NCI-H2227 treated with DMSO at 0.1 percent for 48 hours (cell line): ENCODE measurements around the gene LRRC3.

ENCODE experiments used
- DNase-seq: peaks from one replicate; lab custom pipeline; 2025; lab: John Stamatoyannopoulos, UW

Gene LRRC3

DNA sequence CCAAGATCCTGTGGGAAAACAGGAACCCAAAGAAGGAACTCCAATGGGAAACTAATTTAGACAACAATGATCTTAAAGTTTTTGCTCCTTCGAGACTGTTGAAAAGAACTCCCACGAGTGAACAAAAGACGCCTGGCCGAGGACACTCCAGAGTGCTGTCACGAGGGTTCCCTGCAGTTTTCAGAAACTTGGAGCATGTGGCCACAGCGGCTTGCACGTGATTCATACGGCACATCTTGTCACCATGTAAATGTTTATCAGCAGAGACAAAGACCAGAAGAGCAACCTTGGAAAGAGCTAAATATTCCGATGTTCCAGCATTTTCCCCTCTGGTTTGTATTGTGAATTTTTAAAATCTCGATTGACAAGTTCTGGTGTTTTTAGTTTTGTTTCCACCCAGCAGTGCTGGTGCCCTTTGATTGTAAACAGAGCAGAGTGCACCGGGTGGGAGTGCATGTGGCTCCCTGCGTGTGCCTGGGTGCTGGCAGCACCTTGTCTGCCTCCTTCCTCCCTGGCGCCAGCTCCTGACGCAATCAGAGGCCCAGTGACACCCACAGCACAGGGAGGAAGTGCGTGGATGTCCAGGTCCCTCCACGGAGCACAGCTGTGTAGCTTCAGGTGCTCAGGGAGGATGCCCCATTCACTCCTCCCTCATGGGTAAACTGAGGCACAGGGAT lies 23.0 kb downstream of the LRRC3 start:
- DNase-seq = no peak

DNA sequence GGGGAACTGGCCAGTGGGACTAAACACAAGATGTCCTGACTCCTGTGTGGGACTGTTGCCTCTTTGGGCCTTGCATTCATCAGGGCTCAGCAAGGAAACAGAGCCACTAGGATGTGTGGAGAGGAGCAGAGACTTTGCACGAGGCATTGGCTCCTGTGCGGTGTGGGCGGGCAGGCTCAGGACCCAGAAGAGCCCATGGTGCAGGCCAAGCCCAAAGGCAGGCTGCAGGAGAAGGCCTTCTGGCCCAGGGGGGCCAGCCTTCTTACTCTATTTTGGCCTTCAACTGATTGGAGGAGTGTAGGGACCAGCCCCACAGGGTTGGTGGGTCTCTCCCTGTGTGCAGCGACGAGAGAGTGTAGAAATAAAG lies 23.5 kb downstream of the LRRC3 start:
- DNase-seq = no peak

DNA sequence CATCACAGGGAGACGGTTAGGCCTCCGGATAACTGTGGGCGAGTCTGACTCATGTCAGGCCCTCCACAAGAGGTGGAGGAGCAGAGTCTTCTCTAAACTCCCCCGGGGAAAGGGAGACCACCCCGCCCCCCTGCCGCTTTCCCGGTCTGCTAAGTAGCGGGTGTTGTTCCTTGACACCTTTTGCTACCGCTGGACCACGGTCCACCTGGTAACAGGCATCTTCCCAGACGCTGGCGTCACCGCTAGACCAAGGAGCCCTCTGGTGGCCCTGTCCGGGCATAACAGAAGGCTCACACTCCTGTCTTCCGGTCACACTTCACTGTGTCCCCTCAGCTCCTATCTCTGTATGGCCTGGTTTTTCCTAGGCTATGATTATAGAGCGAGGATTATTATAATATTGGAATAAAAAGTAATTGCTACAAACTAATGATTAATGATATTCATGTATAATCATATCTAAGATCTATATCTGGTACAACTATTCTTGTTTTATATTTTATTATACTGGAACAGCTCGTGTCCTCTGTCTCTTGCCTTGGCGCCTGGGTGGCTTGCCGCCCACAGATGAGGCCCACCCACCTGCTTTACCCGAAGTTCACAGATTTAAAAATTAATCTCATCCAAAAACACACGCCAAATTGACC lies 24.4 kb downstream of the LRRC3 start:
- DNase-seq = peak; percentile 6

DNA sequence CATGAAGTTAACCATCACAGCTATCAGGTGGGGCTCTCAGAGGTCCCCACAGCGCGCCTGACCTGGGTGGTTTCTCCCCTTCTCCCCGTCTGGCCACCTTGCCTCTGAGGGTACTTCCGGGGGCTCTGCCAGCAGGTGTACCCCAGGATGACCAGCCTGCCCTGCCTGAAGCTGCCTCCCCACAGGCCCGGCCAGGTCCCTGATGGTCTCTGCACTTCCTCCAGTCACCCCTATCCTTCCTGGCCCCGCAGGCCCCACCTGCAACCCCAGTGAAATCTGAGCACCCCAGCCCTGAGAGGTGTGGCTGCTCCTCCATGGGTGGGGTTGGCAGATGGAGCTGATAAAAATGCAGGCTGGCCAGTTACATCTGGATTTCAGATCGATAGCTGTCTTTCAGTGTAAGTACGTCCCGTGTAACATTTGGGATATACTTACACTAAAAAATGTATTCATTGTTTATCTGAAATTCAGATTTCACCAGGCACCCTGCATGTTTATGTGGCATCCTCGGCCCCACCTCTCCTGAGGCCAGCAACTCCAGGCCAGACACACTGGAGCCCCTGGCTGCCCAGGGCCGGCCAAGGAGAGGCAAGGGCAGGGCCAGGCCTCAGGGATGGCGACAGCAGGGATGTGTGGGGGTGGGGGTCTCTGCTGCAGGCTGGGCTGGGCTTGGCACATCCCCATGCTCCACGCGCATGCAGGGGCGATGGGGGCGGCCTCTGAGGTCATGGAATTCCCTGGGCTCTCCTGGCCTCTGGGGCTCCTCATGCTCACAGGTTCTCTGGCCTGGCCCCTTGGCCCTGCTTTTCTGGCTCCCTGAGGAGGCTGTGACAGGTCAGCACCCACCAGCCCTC lies 25.1 kb downstream of the LRRC3 start:
- DNase-seq = no peak

DNA sequence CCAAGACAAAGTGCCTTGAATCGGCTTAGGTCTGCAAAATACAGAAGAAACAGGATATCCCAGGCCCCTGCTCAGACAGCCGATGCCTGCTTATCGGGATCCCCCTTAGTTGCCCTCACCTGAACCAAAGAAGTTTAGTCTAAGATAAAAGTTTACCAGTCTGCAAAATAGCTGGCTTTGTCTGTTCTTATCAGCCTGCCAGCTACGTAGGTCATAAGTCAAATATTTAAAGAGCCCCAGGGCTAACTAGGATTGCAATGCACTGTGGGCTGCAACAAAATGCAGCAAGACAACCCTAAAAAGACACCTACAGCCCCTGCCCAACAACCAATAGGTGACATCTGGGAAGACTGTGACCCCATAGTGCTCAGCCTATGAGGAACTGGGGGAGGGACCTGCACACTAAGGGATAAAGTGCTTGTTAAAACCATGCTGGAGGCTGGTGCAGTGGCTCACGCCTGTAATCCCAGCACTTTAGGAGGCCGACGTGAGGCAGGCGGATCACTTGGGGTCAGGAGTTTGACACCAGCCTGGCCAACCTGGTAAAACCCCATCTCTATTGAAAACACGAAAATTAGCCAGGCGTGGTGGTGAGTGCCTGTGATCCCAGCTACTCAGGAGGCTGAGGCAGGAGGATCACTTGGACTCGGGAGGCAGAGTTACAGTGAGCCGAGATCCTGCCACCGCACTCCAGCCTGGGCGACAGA lies 27.4 kb downstream of the LRRC3 start:
- DNase-seq = no peak

DNA sequence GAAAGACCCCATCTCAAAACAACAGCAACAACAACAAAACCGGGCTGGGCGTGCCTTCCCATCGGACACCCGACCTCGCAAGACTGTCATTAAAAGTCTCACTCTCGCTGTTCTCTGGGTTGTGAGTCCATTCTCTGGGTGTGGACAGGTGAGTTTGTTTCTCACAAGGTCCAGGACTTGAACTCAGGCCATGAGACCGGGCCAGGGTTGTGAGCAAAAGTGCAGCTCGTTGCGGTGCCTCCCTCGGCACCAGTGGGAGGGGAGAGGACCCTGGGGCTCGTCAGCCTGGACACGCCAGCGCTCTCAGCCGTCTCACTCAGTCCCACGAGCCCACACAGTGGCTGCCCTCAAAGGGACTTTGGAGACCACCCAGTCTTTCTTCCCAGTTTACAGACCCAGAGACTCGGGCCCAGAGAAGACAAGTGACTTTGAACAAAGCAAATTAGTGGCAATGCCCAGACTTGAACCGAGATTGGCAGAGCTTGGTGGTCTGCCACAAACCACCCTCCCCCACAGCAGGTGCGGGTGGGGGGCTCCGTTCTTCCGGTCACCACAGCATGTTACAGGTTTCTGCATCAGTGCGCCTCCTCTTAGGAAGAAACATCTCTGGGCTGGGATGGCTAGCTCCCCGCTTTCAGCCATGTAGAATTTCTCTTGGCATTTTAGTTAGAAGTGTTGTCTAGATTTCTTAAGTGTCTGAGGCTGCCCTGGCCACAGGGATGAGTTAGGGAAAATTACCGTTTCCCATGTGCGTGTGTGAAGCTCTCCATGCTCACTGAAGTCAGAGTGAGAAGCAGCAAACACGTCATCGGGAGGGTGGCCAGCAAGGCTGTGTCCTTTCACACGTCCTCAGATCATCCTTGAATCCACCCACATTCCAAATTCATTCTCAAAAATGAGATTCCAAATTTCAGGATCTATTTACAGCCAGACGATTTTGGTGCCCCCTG lies 28.3 kb downstream of the LRRC3 start:
- DNase-seq = no peak

DNA sequence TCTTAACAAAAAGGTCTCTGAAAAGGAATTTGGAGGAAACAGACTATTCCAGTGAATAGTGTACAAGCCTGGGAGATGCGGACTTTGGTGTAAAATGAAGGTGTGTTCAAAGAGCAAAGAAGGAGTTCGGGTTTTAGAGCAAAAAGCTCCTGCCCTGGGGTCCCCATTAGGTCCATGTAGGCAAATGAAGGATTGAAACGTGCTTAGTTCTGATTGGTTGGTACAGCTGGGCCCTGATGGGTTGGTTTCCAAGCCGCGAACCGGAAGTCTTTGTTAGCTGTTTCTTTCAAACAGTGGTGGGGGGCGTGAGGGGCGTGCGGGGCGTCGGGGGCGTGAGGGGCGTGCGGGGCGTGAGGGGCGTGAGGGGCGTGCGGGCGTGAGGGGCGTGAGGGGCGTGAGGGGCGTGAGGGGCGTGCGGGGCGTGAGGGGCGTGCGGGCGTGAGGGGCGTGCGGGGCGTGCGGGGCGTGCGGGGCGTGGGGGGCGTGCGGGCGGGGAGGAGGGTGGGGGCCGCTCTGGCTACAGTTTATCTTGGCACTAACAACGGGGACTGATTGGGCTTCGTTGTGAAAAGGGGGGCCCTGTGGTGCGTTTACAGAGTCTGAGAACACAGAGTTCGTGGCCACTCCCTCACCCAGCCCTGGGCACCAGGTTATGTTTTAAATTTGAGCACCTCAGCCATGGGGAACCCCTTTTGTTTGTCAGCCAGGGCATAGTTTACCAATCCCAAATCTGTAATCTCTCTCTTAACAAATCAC lies 29.4 kb downstream of the LRRC3 start:
- DNase-seq = peak; percentile 13

DNA sequence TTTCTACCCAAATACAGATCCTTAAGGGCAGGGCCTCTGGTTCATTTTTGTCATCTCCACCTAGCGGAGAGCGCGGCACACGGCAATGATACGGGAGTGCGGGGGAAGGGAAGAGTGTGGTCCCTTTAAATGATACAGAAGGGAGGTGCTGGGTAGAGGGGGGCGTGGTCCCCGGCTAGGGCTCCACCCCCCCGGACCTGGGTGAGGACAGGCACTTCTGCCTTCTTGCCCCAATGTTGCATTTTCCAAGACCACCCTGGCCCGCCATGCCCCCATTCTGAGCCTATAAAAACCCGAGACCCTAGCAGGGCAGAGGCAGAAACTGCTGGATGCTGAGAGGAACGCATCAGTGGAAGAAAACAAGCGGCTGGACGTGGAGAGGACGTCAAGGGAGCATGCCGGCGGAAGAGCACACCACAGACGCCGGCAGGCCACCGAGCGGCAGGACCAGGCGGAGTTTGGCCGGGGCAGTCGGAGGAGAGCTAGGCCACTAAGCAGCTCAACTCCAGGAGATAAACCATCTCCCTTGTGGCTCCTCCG lies 30.0 kb downstream of the LRRC3 start:
- DNase-seq = peak; percentile 70

DNA sequence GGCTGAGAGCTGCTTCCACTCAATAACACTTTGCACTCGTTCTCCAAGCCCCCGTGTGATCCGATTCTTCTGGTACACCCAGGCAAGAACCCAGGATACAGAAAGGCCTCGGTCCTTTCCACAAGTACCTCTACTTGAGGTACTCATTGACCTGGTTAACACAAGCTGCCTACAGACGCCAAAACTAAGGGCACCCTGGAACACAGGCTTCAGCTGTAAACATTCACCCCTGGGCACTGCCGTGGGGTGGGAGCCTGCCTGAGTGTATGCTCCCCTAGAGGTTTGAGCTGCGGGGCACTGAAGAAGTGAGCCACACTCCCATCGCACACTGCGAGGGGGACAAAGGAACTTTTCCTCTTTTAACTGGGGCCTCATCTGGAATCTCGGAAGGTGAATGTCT lies 30.5 kb downstream of the LRRC3 start:
- no peak for DNase-seq

DNA sequence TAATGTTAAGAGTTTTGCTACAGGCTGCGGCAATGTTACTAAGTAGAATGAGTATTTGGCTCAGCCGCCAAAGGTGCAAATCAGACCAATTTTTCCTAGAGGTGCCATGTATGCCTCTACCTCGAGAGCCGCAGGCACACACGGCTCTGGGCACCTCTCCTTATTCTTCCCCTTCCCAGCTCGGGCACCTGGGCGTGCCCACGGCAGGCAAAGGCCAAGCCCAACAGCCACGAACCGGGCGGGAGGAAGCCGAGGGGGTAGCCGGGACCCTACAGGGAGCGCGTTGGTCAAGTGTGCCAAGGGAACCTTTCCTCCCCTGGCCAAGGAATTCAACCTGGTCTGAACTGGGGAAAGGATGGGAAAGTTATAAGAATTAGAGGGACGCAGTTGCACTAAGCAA lies 31.0 kb downstream of the LRRC3 start:
- no peak for DNase-seq

DNA sequence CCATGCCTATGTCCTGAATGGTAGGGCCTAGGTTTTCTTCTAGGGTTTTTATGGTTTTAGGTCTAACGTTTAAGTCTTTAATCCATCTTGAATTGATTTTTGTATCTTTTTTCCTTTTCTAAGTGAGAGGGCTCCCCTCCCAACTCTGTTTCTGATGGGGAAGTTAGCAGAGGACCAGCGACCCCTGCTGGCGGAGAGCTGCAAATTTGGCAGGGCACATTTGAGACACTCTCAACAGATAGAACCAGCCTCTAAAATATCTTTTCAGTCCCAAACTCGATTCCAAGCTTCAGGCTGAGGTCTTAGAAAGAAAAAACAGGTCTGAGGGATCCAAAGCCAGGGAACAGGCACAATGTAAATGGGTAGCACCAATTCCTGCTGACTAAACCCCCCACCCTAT lies 32.5 kb downstream of the LRRC3 start:
- no peak for DNase-seq

DNA sequence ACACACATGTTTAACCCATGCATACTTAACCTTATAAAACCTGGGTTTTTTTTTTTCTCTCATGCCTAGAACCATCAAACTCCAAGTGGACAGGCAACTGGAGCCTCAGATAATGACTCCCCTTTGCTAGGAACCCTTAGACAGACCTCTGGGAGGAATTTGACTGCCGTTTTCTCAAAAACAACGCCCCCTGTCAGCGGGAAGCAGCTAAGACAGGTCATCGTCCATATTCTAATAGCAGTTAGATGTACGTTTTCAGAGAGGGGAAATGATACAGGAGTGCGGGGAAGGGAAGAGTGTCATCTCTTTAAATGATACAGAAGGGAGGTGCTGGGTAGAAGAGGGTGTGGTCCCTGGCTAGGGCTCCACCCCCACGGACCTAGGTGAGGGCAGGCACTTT lies 34.7 kb downstream of the LRRC3 start:
- DNase-seq = no peak

DNA sequence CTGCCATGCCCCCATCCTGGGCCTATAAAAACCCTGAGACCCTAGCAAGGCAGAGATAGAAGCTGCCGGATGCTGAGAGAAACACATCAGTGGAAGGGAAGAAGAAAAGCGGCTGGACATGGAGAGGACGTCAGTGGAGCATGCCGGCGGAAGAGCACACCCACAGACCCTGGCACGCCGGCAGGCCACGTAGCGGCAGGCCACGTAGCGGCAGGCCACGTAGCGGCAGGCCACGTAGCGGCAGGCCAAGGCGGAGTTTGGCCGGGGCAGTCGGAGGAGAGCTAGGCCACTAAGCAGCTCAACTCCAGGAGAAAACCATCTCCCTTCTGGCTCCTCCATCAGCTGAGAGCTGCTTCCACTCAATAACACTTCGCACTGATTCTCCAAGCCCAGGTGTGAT lies 35.1 kb downstream of the LRRC3 start:
- DNase-seq = no peak

DNA sequence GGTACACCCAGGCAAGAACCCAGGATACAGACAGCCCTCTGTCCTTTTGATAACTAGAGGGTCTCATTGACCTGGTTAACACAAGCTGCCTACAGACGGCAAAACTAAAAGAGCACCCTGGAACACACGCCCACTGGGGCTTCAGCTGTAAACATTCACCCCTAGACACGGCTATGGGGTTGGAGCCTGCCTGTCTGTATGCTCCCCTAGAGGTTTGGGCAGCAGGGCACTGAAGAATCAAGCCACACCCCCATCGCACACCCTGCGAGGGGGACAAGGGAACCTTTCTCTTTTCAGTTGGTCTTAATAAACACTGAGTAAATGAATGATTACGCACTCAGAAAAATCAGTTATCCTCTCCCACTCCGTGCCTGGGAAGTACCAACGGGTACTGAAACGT lies 35.5 kb downstream of the LRRC3 start:
- DNase-seq = no peak

DNA sequence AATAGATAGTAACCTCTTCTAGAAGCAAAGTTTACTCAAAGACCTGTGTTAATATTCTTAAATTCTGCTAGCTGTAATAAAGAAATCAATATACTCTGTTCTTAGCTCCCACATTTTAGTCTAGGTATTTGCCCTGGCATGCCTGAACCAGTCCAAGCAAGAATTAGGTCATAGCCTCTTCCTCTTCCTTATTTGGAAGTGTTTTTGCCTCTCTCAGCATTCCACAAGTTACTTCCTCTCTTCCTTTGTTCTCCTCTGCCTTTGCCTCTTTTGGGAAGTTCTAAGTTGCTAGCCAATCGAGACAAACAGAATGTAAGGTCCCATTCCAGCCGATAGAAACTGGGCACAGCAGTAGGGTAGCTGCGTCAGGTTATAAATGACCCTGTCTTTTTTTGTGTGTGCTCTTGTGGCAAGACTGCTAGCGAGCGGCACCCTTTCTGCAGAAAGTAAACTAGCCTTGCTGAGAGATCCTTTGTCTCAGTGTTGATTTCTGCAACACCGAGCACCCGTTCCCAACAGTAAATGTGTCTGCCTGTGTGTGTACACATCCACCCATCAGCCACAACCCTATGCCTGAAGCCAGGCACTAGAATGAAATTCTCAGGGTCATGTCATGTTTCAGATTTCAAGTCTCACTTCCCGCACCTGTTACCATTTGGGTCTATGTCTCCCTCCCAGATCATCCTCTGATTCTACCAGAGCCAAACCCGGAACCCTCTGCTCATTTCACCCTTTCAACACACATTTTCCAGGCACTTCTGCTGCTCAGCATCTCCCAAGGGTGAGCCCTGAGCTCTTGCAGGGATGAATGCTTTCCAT lies 37.5 kb downstream of the LRRC3 start:
- no peak for DNase-seq

DNA sequence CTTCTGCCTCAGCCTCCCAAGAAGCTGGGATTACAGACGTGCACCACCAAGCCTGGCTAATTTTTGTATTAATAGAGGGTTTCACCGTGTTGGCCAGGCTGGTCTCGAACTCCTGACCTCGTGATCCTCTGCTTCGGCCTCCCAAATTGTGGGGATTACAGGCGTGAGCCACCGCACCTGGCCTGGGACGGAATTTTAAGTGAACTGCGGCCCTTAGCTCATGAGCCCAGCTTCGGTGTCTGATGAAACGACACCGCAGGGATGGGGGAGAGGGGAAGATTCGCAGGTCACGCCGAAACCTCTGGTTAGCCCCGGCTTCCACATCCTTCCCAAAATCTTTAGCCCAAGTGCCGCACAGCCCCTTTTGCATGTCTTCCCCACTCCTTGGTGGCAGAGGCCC lies 39.1 kb downstream of the LRRC3 start:
- DNase-seq = no peak

DNA sequence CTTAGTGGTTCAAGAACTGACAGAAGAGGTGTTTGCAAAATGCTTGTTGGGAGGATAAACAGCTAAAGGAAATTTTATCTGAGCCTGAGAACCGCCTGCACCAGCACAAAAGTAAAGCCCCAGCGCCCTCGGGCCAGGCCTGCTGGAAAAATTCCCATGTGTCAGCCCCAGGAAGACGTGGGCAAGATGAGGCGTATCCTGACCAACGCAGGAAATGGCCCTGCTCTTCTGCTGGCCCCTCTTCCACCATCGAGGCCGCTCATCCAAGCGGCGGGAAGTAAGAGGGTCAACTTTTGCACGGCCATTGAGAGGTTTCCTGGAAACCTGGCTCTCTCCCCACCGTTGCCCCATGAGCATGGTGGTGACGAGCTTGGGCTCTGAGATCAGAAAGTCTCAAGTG lies 39.6 kb downstream of the LRRC3 start:
- DNase-seq = no peak

DNA sequence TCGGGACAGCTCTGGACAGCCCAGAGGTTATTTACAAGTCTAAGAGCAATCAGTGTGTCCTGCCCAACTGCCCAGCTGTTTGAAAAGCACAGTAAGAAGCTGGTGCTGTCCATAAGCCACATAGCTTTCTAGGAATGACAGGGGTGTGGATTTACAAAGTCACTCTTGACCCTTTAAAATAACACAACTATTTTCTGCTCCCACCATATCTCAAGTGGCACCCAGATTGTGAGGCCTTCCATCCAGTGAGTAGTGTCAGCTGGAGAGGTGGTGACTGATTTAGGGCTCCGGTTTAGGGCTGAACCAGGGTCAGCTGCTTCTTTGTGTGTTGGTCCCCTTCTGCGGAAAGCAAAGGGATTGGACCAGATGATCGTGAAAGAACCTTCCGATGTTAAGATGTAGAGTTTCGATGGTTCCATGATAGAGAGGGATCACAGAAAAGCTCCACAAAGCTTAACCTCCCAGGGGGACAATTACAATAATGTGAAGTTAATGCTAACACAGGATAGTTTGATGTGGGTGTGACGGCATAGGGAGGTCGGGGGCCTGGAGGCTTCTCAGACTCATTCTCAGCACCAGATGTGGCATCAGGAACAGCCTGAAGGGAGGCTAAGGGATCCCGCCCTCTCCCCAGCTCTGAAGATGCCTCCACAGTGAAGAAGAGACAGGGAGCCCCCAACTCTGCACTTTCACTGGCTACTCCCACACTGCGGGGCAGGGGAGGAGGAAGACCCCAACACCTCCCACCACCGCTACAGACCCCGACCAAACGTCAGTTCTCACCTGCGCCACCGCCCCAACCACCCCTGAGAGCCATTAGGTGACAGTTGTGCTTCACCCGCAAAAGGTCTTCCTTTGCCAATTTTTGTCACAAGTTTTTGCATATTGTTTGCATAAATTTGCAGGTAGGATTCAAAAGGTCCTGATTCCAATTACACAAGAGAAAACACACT lies 40.6 kb downstream of the LRRC3 start:
- no peak for DNase-seq
